Breast epithelium (tissue), 3 donors: ENCODE measurements around the gene TNFRSF17.

Experiments
- POLR2A ChIP-seq: fragments of 450-650 bp; IDR thresholded peaks from one replicate; pipeline ENCODE4 v1.6.1; 2016; ENCODE audit warnings: antibody characterized with exemption, mild to moderate bottlenecking, moderate library complexity
- POLR2AphosphoS5 ChIP-seq, 3 donors: sonication (generic); formaldehyde crosslinking; IDR thresholded peaks; one replicate each; pipeline ENCODE4 v1.6.1; 2017; ENCODE audit warnings: antibody characterized with exemption in 3 of 3
- TF ChIP-seq, protein P1 (sequence below), 3 donors: fragments of 450-650 bp; IDR thresholded peaks; one replicate each; pipeline ENCODE4 v1.5.1; 2016 to 2017; ENCODE audit warnings: antibody characterized with exemption in 3 of 3, mild to moderate bottlenecking in 3 of 3, moderate library complexity in 3 of 3

GRCh38 chr16:11994143-11995119 lies 29.4 kb downstream of the TNFRSF17 start:
- TF ChIP-seq, protein P1, sequence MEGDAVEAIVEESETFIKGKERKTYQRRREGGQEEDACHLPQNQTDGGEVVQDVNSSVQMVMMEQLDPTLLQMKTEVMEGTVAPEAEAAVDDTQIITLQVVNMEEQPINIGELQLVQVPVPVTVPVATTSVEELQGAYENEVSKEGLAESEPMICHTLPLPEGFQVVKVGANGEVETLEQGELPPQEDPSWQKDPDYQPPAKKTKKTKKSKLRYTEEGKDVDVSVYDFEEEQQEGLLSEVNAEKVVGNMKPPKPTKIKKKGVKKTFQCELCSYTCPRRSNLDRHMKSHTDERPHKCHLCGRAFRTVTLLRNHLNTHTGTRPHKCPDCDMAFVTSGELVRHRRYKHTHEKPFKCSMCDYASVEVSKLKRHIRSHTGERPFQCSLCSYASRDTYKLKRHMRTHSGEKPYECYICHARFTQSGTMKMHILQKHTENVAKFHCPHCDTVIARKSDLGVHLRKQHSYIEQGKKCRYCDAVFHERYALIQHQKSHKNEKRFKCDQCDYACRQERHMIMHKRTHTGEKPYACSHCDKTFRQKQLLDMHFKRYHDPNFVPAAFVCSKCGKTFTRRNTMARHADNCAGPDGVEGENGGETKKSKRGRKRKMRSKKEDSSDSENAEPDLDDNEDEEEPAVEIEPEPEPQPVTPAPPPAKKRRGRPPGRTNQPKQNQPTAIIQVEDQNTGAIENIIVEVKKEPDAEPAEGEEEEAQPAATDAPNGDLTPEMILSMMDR (IDR thresholded peaks at IDR 0.05): no peak
- TF ChIP-seq POLR2AphosphoS5 (IDR thresholded peaks at IDR 0.05): no peak
- no peak for TF ChIP-seq POLR2A
